Neural cell (in vitro differentiated cells): ENCODE data around the gene ZCCHC14. TPM values are rescaled to one million over a fixed set of nuclear protein-coding genes. Genes with fewer than 3 reads are reported as not detected.

Experiments used
- H2AFZ ChIP-seq: fragments of 200-600, 300-800 bp; sonication (generic), shearing (Covaris generic); 2 replicates; pipeline ENCODE4 v1.6.0; 2014; ENCODE audit warnings: low read depth, mild to moderate bottlenecking, antibody characterized with exemption, low read length, moderate library complexity
- H3F3A ChIP-seq: fragments of 200-600 bp; shearing (Covaris generic); 2 replicates; pipeline ENCODE4 v1.6.1; 2016; ENCODE audit warnings: mild to moderate bottlenecking, moderate library complexity, mixed read lengths, antibody characterized with exemption, low read length; ENCODE audit not compliant: insufficient read depth, poor library complexity, severe bottlenecking
- H3K27ac ChIP-seq: fragments of 200-600, 300-800 bp; sonication (generic), shearing (Covaris generic); 2 replicates; pipeline ENCODE4 v1.5.1; 2014; ENCODE audit warnings: mild to moderate bottlenecking, low read length, moderate library complexity
- H3K27me3 ChIP-seq: fragments of 300-800, 200-600 bp; sonication (generic), shearing (Covaris generic); 2 replicates; pipeline ENCODE4 v1.6.0; 2014; ENCODE audit warnings: mild to moderate bottlenecking, low read depth, low read length, moderate library complexity; ENCODE audit not compliant: insufficient read depth
- H3K36me3 ChIP-seq: fragments of 300-800, 200-600 bp; sonication (generic), shearing (Covaris generic); 2 replicates; pipeline ENCODE4 v1.5.1; 2014; ENCODE audit warnings: mild to moderate bottlenecking, antibody characterized with exemption, low read length, moderate library complexity; ENCODE audit not compliant: insufficient read depth
- H3K4me2 ChIP-seq: fragments of 300-800, 200-600 bp; sonication (generic), shearing (Covaris generic); 2 replicates; pipeline ENCODE4 v1.6.0; 2014; ENCODE audit warnings: mild to moderate bottlenecking, low read length
- H3K4me3 ChIP-seq: fragments of 300-800, 200-600 bp; sonication (generic), shearing (Covaris generic); 2 replicates; pipeline ENCODE4 v1.5.1; 2014; ENCODE audit warnings: mild to moderate bottlenecking, low read length, moderate library complexity
- H3K79me2 ChIP-seq: fragments of 200-600 bp; shearing (Covaris generic); replicated peaks from 2 replicates; pipeline ENCODE4 v1.6.0; 2014; ENCODE audit warnings: mild to moderate bottlenecking, low read length, moderate library complexity; ENCODE audit not compliant: insufficient read depth
- H3K9ac ChIP-seq: fragments of 300-800, 200-600 bp; sonication (generic), shearing (Covaris generic); 2 replicates; pipeline ENCODE4 v1.6.1; 2016; ENCODE audit warnings: mild to moderate bottlenecking, low read length, mixed read lengths
- H3K9me2 ChIP-seq: fragments of 200-600 bp; shearing (Covaris generic); 2 replicates; pipeline ENCODE4 v1.6.1; 2016; ENCODE audit warnings: mild to moderate bottlenecking, low read length, mixed read lengths; ENCODE audit not compliant: insufficient read depth
- H3K9me3 ChIP-seq: fragments of 200-600, 300-800 bp; sonication (generic), shearing (Covaris generic); 2 replicates; pipeline ENCODE4 v1.6.1; 2016; ENCODE audit warnings: mild to moderate bottlenecking, mixed run types, low read length, moderate library complexity, mixed read lengths
- H4K20me1 ChIP-seq: fragments of 200-600 bp; shearing (Covaris generic); 2 replicates; pipeline ENCODE4 v1.6.1; 2016; ENCODE audit warnings: mild to moderate bottlenecking, mixed run types; ENCODE audit not compliant: insufficient read depth
- EP300 ChIP-seq: fragments of 450-650 bp; conservative IDR thresholded peaks from 2 replicates; pipeline ENCODE4 v1.6.1; 2014; ENCODE audit warnings: antibody characterized with exemption, mild to moderate bottlenecking, moderate library complexity; ENCODE audit not compliant: poor library complexity, severe bottlenecking
- EZH2 ChIP-seq: fragments of 200-600, 300-800 bp; shearing (Covaris generic), sonication (generic); IDR thresholded peaks from 2 replicates; pipeline ENCODE4 v1.6.1; 2014; ENCODE audit warnings: antibody characterized with exemption, low read length, borderline replicate concordance, mild to moderate bottlenecking; ENCODE audit not compliant: insufficient read depth, poor library complexity, severe bottlenecking
- MXI1 ChIP-seq: fragments of 450-650 bp; conservative IDR thresholded peaks from 2 replicates; pipeline ENCODE4 v1.6.1; 2014; ENCODE audit warnings: antibody characterized with exemption, mild to moderate bottlenecking; ENCODE audit not compliant: poor library complexity, severe bottlenecking
- POLR2AphosphoS5 ChIP-seq: IDR thresholded peaks from 2 replicates; pipeline ENCODE4 v1.6.1; 2012
- RAD21 ChIP-seq: fragments of 450-650 bp; conservative IDR thresholded peaks from 2 replicates; pipeline ENCODE4 v1.6.1; 2014; ENCODE audit warnings: antibody characterized with exemption, mild to moderate bottlenecking, moderate library complexity
- REST ChIP-seq: IDR thresholded peaks from 2 replicates; pipeline ENCODE4 v1.6.1; 2012; ENCODE audit warnings: borderline replicate concordance
- SMC3 ChIP-seq: fragments of 450-650 bp; conservative IDR thresholded peaks from 2 replicates; pipeline ENCODE4 v1.6.1; 2014; ENCODE audit warnings: antibody characterized with exemption, mild to moderate bottlenecking, moderate library complexity; ENCODE audit not compliant: poor library complexity
- TAF1 ChIP-seq: IDR thresholded peaks from 2 replicates; pipeline ENCODE4 v1.6.1; 2012; ENCODE audit warnings: low read depth
- polyA plus RNA-seq: library from polyadenylated mRNA; depleted of rRNA; stranded (reverse); fragments of >200 nt; gene quantifications from 2 replicates; pipeline ENCODE4 v1.2.3, GENCODE V29; 2014
- TF ChIP-seq, protein P1 (sequence below): fragments of 450-650 bp; IDR thresholded peaks from 2 replicates; pipeline ENCODE4 v1.5.1; 2014; ENCODE audit warnings: antibody characterized with exemption, mild to moderate bottlenecking, moderate library complexity; ENCODE audit not compliant: poor library complexity, severe bottlenecking

The ZCCHC14 gene
- polyA plus RNA-seq, 1 donor from 2014 or later, result 22.1 TPM

DNA sequence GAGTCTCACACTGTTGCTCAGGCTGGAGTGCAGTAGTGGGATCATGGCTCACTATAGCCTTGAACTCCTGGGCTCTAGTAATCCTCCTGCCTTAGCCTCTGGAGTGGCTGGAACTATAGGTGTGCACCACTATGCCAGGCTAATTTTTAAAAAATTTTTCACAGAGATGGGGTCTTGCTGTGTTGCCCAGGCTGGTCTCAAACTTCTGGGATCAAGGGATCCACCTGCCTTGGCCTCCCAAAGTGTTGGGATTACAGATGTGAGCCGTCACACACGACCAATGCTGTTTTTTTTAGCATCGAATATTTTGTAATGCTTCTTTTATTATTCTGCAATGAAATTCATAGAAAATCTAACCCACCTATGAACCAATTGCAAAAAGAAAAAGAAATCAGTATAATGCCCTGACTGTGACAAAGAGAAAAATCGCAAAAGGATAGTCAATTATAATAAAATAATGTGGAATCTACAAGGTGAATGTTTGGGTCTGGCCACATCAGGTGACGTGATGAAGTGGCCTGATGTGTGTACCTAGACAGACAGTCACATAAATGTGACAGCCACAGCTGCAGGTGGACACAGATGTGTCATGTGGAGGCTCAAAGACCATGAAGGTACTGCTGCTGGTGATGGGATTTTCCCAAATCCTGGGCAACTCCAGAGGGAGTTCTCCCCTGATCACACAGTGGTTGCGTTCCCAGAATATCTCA is 33.6 kb upstream of the ZCCHC14 start:
- no peaks in the 10 kb centered on the region for H3K9me2 ChIP-seq
- no peak overlapping the region for H3K9ac ChIP-seq
- no peak overlapping the region for H3K4me2 ChIP-seq
- H3F3A ChIP-seq, result no peaks in the 10 kb centered on the region
- H4K20me1 ChIP-seq, result no peaks in the 10 kb centered on the region
- no peaks in the 10 kb centered on the region for H3K79me2 ChIP-seq
- H3K4me3 ChIP-seq, result no peak overlapping the region
- H3K27ac ChIP-seq, result no peak overlapping the region
- H2AFZ ChIP-seq, result no peak overlapping the region
- TF ChIP-seq MXI1 (no peak), EP300 (no peak), TAF1 (no peak), EZH2 (no peak), REST (no peak), POLR2AphosphoS5 (no peak), RAD21 (no peak), SMC3 (no peak)
- TF ChIP-seq, protein P1, sequence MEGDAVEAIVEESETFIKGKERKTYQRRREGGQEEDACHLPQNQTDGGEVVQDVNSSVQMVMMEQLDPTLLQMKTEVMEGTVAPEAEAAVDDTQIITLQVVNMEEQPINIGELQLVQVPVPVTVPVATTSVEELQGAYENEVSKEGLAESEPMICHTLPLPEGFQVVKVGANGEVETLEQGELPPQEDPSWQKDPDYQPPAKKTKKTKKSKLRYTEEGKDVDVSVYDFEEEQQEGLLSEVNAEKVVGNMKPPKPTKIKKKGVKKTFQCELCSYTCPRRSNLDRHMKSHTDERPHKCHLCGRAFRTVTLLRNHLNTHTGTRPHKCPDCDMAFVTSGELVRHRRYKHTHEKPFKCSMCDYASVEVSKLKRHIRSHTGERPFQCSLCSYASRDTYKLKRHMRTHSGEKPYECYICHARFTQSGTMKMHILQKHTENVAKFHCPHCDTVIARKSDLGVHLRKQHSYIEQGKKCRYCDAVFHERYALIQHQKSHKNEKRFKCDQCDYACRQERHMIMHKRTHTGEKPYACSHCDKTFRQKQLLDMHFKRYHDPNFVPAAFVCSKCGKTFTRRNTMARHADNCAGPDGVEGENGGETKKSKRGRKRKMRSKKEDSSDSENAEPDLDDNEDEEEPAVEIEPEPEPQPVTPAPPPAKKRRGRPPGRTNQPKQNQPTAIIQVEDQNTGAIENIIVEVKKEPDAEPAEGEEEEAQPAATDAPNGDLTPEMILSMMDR, result no peak
- H3K27me3 ChIP-seq, result no peaks in the 10 kb centered on the region
- no peaks in the 10 kb centered on the region for H3K36me3 ChIP-seq
- H3K9me3 ChIP-seq, result peaks cover 7% of the 10 kb centered on the region

DNA sequence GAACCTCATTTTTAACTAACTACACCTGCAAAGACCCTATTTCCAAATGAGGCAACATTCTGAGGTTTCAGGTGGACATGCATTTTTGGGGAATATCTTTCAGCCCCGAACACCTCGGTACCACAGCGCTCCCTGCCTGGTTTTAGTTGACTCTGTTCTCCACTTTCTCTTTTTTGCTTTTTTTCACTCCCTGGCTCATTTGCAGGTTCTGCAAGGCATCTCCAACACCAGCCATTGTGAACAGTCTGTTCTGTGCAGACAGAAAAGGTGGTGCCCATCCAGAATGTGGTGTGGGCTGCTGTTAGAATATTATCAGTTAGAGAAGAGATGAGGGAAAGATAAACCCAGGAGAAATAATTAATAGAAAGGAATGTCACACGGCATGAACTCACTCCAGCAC is 32.5 kb upstream of the ZCCHC14 start:
- H2AFZ ChIP-seq, result no peak overlapping the region
- H3K27ac ChIP-seq, result no peak overlapping the region
- H3K9ac ChIP-seq, result no peak overlapping the region
- H4K20me1 ChIP-seq, result no peaks in the 10 kb centered on the region
- H3K9me2 ChIP-seq, result no peaks in the 10 kb centered on the region
- H3K4me2 ChIP-seq, result no peak overlapping the region
- no peaks in the 10 kb centered on the region for H3K79me2 ChIP-seq
- H3K36me3 ChIP-seq, result no peaks in the 10 kb centered on the region
- no peak overlapping the region for H3K4me3 ChIP-seq
- TF ChIP-seq RAD21 (no peak), EP300 (no peak)
- H3K27me3 ChIP-seq, result no peaks in the 10 kb centered on the region
- no peaks in the 10 kb centered on the region for H3F3A ChIP-seq
- peaks cover 7% of the 10 kb centered on the region for H3K9me3 ChIP-seq
